K562 (cell line): ENCODE results near the gene MGAT4D. TPM values are rescaled to one million over a fixed set of nuclear protein-coding genes. Genes with fewer than 3 reads are reported as not detected.

Experiments
- ATF6 ChIP-seq: sonication (generic); formaldehyde crosslinking; IDR thresholded peaks from 2 replicates; pipeline ENCODE4 v1.4.0; 2020; ENCODE audit warnings: mild to moderate bottlenecking, missing genetic modification reagents
- C11orf30 ChIP-seq: fragments of 450-650 bp; IDR thresholded peaks from 2 replicates; pipeline ENCODE4 v1.6.1; 2016; ENCODE audit warnings: low read depth, mild to moderate bottlenecking
- CREB1 ChIP-seq, 2 experiments: sonication (generic) in 1 of 2; formaldehyde crosslinking in 1 of 2; IDR thresholded peaks; 2 replicates each; pipeline versions ENCODE4 v1.6.1 to v1.8.0; 2012 to 2022; ENCODE audit warnings: inconsistent platforms in 1 of 2, mild to moderate bottlenecking in 1 of 2, missing genetic modification reagents in 1 of 2, moderate library complexity in 1 of 2
- ETS2 ChIP-seq: IDR thresholded peaks from 2 replicates; pipeline ENCODE4 v1.6.1; 2016; ENCODE audit warnings: borderline replicate concordance, missing genetic modification characterization, mild to moderate bottlenecking, moderate library complexity, missing compliant biosample characterization; ENCODE audit not compliant: poor library complexity, severe bottlenecking
- ETV5 ChIP-seq: sonication (generic); formaldehyde crosslinking; IDR thresholded peaks from 2 replicates; pipeline ENCODE4 v1.4.0; 2020; ENCODE audit warnings: low read depth, mild to moderate bottlenecking, missing genetic modification reagents
- FOXA3 ChIP-seq, 2 experiments: fragments of 450-650 bp in 1 of 2; sonication (generic) in 1 of 2; formaldehyde crosslinking; IDR thresholded peaks in 1 of 2; conservative IDR thresholded peaks in 1 of 2; 2 replicates each; pipeline versions ENCODE4 v1.4.0 to v1.8.0; 2020 to 2022; ENCODE audit warnings: mild to moderate bottlenecking in 2 of 2, missing genetic modification reagents in 1 of 2
- FOXJ3 ChIP-seq: sonication (generic); formaldehyde crosslinking; IDR thresholded peaks from 2 replicates; pipeline ENCODE4 v1.4.0; 2020; ENCODE audit warnings: mild to moderate bottlenecking, missing genetic modification reagents
- GABPB1 ChIP-seq: sonication (generic); formaldehyde crosslinking; IDR thresholded peaks from 2 replicates; pipeline ENCODE4 v1.8.0; 2022; ENCODE audit warnings: mild to moderate bottlenecking, missing genetic modification reagents
- HCFC1 ChIP-seq: IDR thresholded peaks from 2 replicates; pipeline ENCODE4 v1.6.1; 2012; ENCODE audit warnings: low read depth, low read length, improper control_type of control experiment
- HNRNPH1 ChIP-seq: fragments of 200-400 bp; formaldehyde crosslinking; optimal IDR thresholded peaks from 2 replicates; pipeline ENCODE3; 2017; ENCODE audit warnings: low read depth, mild to moderate bottlenecking, low read length, moderate library complexity
- MCM5 ChIP-seq: fragments of 450-650 bp; IDR thresholded peaks from 2 replicates; pipeline ENCODE4 v1.6.1; 2016; ENCODE audit warnings: low read depth
- POLR2A ChIP-seq: fragments of 450-650 bp; conservative IDR thresholded peaks from 2 replicates; pipeline ENCODE4 v1.6.1; 2016
- POLR3G ChIP-seq: IDR thresholded peaks from 2 replicates; pipeline ENCODE4 v1.6.1; 2011; ENCODE audit not compliant: insufficient read length, insufficient replicate concordance; ENCODE audit errors: extremely low read depth
- TSHZ1 ChIP-seq: fragments of 250-450 bp; sonication (Bioruptor Pico); IDR thresholded peaks from 2 replicates; pipeline ENCODE4 v1.4.0; 2020; ENCODE audit warnings: mild to moderate bottlenecking, moderate library complexity
- USF2 ChIP-seq: sonication (generic); formaldehyde crosslinking; IDR thresholded peaks from 2 replicates; pipeline ENCODE4 v1.5.0; 2020; ENCODE audit warnings: missing genetic modification reagents
- ZC3H11A ChIP-seq: IDR thresholded peaks from 2 replicates; pipeline ENCODE4 v1.6.1; 2012; ENCODE audit warnings: low read depth, low read length, improper control_type of control experiment
- ZNF324 ChIP-seq: fragments of 250-450 bp; sonication (Bioruptor Pico); IDR thresholded peaks from 2 replicates; pipeline ENCODE4 v1.4.0; 2020; ENCODE audit warnings: mild to moderate bottlenecking
- ZNF395 ChIP-seq: fragments of 200-800 bp; sonication (Bioruptor generic); IDR thresholded peaks from 2 replicates; pipeline ENCODE4 v1.6.1; 2017; ENCODE audit warnings: missing genetic modification characterization, missing compliant biosample characterization
- ZNF444 ChIP-seq: fragments of 250-450 bp; sonication (Bioruptor Pico); IDR thresholded peaks from 2 replicates; pipeline ENCODE4 v1.4.0; 2020; ENCODE audit warnings: mild to moderate bottlenecking, moderate library complexity
- polyA plus RNA-seq, 8 experiments: library from polyadenylated mRNA; depleted of rRNA in 4 of 8; stranded (reverse) in 5 of 8; unstranded in 3 of 8; fragments of >200 nt; fragmentation: Nextera tagmentation in 2 of 8; fragmentation: Illumina TruSeq in 1 of 8; extraction: Ambion mirVana in 2 of 8; extraction: Trizol in 1 of 8; gene quantifications; 2 replicates each; pipeline versions ENCODE4 v1.2.1 to v1.2.3, GENCODE V29; 2011 to 2014; ENCODE audit warnings: inconsistent platforms in 1 of 8, missing spikeins in 1 of 8
- total RNA-seq, 7 experiments: library from RNA; depleted of rRNA in 6 of 7; stranded (reverse); fragments of >200 nt in 6 of 7; fragmentation: Illumina TruSeq in 2 of 7; extraction: Trizol in 2 of 7; gene quantifications; 2 replicates each; pipeline versions ENCODE4 v1.2.1 to v1.2.3, GENCODE V29; 2011 to 2021; ENCODE audit warnings: low replicate concordance in 1 of 7

The MGAT4D gene
- total and polyA plus RNA-seq, 9 of the 15 experiments (the other 6 are each of a cell fraction or from before 2014, with no cell fraction given) = not detected

GRCh38 chr4:140523857-140524742 is 26.0 kb upstream of the MGAT4D start, which contains the start of gene ELMOD2 (continued):
- TF ChIP-seq ZNF395 (CRISPR knock-in tag) (no peak), ATF6 (CRISPR knock-in tag) (no peak), FOXJ3 (CRISPR knock-in tag) (no peak), FOXA3 (CRISPR knock-in tag; conservative IDR thresholded peaks at IDR 0.05 in 1 of 2, IDR thresholded peaks at IDR 0.05 in 1 of 2) (no peak), ZC3H11A (0 out of 2 replicates have a peak, but pooled peaks have one; percentile 27), TSHZ1 (no peak), ETS2 (no peak), POLR2A (peak; percentile 92), POLR3G (no peak), ETV5 (CRISPR knock-in tag) (0 out of 2 replicates have a peak, but pooled peaks have one; percentile 39), C11orf30 (peak; percentile 63), HNRNPH1 (no peak), HCFC1 (peak; percentile 63), GABPB1 (CRISPR knock-in tag) (peak; percentile 90), MCM5 (no peak), ZNF324 (CRISPR knock-in tag) (no peak), USF2 (no peak), ZNF444 (CRISPR knock-in tag) (no peak), CREB1 (IDR thresholded peaks at IDR 0.05) (no peak; the same call in 1 of the 2 replicates), CREB1 (CRISPR knock-in tag; IDR thresholded peaks at IDR 0.05) (peak; percentile 31; the same call in 1 of the 2 replicates)
